Uterine smooth muscle cell (primary cell): Measurements from ENCODE around the gene FAAP100. TPM values are rescaled to one million over a fixed set of nuclear protein-coding genes. Genes with fewer than 3 reads are reported as not detected.

Experiments
- total RNA-seq: library from RNA; depleted of rRNA; stranded (reverse); fragments of >200 nt; gene quantifications from 2 replicates; pipeline ENCODE4 v1.2.3, GENCODE V29; 2014

The FAAP100 gene
- 17.8 and 21.4 TPM in 2 replicates for total RNA-seq

GRCh38 chr17:81552244-81553017 is at the start of gene FAAP100:
FAAP100 (minus strand) TSS chr17:81552353; CDS start chr17:81552330, 23 bp downstream.

DNA sequence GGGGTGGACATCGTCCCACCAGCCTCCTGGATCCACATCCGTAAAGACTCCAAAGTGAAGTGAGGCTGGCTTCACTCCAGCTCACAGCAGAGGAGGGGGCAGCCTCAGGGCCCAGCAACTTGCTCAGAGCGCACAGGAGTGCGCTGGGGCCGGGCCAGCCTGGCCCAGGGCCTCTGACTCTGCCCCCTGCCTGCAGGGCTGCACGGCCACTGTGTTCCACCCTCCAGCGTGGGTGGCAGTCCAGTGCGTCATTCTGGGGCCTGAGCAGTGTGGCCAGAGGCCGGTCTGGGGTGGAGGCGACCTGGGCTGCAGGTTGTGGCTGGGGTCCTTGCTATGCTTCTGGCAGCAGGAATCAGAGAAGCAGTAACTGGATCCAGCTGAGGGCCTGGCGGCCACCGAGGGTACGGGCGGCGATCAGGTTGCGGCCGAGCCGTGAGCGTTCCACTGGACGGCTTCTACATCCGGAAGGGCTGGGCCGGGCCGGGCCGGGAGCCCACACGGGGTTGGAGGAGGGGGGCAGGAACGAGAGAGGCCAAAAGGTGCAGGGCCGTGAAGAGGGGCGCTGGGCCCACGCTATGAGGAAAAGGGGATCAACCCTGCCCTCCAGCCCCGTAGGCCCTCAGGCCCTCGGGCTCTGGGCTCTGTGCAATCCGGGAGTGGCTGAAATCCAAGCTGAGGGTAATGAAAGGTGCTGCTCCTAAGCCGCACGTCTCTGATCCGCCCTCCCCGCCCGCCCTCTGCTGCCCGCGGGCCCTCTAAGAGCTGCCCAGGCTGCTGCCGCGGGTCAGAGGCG is 24.4 kb downstream of the FAAP100 start, which contains the start of gene FSCN2:
TSS of gene FSCN2 (plus strand) at position 787 of the 793 bp plus-strand sequence. CDS start 155 bp downstream, outside the sequence.

GRCh38 chr17:81512562-81513371 is 39.4 kb downstream of the FAAP100 start, which contains the start of gene ACTG1:
ACTG1 (minus strand) TSS chr17:81512799; CDS start chr17:81512354, 445 bp downstream.

Other genes with a start within 250 kb of the FAAP100 start
- 3.3 and 4.6 TPM in 2 replicates for gene BAHCC1, start 156.9 kb downstream of the FAAP100 start, total RNA-seq
- gene ACTG1, start 39.6 kb downstream of the FAAP100 start, total RNA-seq, result 7,210 and 9,433 TPM in 2 replicates
- 1.5 and 4.6 TPM in 2 replicates for gene FSCN2, start 24.0 kb downstream of the FAAP100 start, total RNA-seq
- 80.0 and 98.2 TPM in 2 replicates for gene NPLOC4, start 84.8 kb upstream of the FAAP100 start, total RNA-seq
- gene TSPAN10, start 84.8 kb upstream of the FAAP100 start, total RNA-seq, result 1.3 and 4.0 TPM in 2 replicates
- 0.25 TPM in 1 of 2 replicates, not detected in the other for gene PDE6G, start 104.2 kb upstream of the FAAP100 start, total RNA-seq
- gene OXLD1, start 114.3 kb upstream of the FAAP100 start, total RNA-seq, result 34.0 and 38.5 TPM in 2 replicates
- 11.0 and 12.0 TPM in 2 replicates for gene CCDC137, start 114.4 kb upstream of the FAAP100 start, total RNA-seq
- gene ARL16, start 131.4 kb upstream of the FAAP100 start, total RNA-seq, result 24.2 and 25.0 TPM in 2 replicates
- gene HGS, start 131.7 kb upstream of the FAAP100 start, total RNA-seq, result 104 and 130 TPM in 2 replicates
- 8.6 and 11.8 TPM in 2 replicates for gene MRPL12, start 151.0 kb upstream of the FAAP100 start, total RNA-seq
- gene SLC25A10, start 159.9 kb upstream of the FAAP100 start, total RNA-seq, result 11.0 and 31.7 TPM in 2 replicates